Natural killer cell (primary cell): ENCODE measurements around the gene HTR1B. TPM values are rescaled to one million over a fixed set of nuclear protein-coding genes. Genes with fewer than 3 reads are reported as not detected.
A peak's percentile ranks its signal among the peaks of the same experiment; 100 is the strongest.

Experiments
- ATAC-seq, 3 donors: fragments of 150-1000 bp in 2 of 3; fragments of 200-7000 bp in 1 of 3; cut with Tn5 transposase; 1 replicate in 1 of 3; 2 replicates in 2 of 3; pipeline ENCODE4 v1.10.0; 2021; ENCODE audit warnings: mild to moderate bottlenecking in 2 of 3, moderate library complexity in 2 of 3
- DNase-seq, 2 donors: peaks; one replicate each; pipeline versions ENCODE4 v3.0.0 to v3.0.0-alpha.2; 2013 to 2021; ENCODE audit warnings: mixed read lengths in 1 of 2
- H3K27ac ChIP-seq: one replicate; pipeline ENCODE4 v1.5.1; 2013; ENCODE audit warnings: mild to moderate bottlenecking, low read length
- H3K27me3 ChIP-seq: one replicate; pipeline ENCODE4 v1.6.1; 2013; ENCODE audit warnings: low read length; ENCODE audit not compliant: control insufficient read depth, insufficient read depth
- H3K36me3 ChIP-seq: one replicate; pipeline ENCODE4 v1.6.1; 2013; ENCODE audit warnings: low read length; ENCODE audit not compliant: control insufficient read depth, insufficient read depth
- H3K4me1 ChIP-seq: one replicate; pipeline ENCODE4 v1.6.1; 2013; ENCODE audit warnings: low read length; ENCODE audit not compliant: control insufficient read depth, insufficient read depth
- H3K4me3 ChIP-seq: one replicate; pipeline ENCODE4 v1.5.1; 2013; ENCODE audit warnings: low read length
- H3K9me3 ChIP-seq: one replicate; pipeline ENCODE4 v1.6.1; 2013; ENCODE audit warnings: low read length; ENCODE audit not compliant: control insufficient read depth, insufficient read depth
- H3K27ac Mint-ChIP-seq, 2 donors: one replicate each; pipeline ENCODE4 v1.8.0; 2022; ENCODE audit warnings: mild to moderate bottlenecking in 2 of 2, mixed read lengths in 2 of 2, moderate library complexity in 1 of 2
- H3K27me3 Mint-ChIP-seq, 2 donors: one replicate each; pipeline ENCODE4 v1.8.0; 2022; ENCODE audit warnings: low read depth in 2 of 2, mixed read lengths in 2 of 2
- H3K36me3 Mint-ChIP-seq: one replicate; pipeline ENCODE4 v1.8.0; 2022; ENCODE audit warnings: mixed read lengths
- H3K4me1 Mint-ChIP-seq, 2 donors: one replicate each; pipeline ENCODE4 v1.8.0; 2022; ENCODE audit warnings: mixed read lengths in 2 of 2
- H3K4me3 Mint-ChIP-seq: one replicate; pipeline ENCODE4 v1.8.0; 2022; ENCODE audit warnings: mild to moderate bottlenecking, moderate library complexity, mixed read lengths
- H3K9me3 Mint-ChIP-seq, 2 donors: one replicate each; pipeline ENCODE4 v1.8.0; 2022; ENCODE audit warnings: mixed read lengths in 2 of 2
- CTCF ChIP-seq: fragments of 200-600 bp; IDR thresholded peaks from one replicate; pipeline ENCODE4 v1.8.0; 2022; ENCODE audit warnings: antibody characterized with exemption
- WGBS: methylation state at CpG from one replicate; pipeline ENCODE4 v1.1.7; 2013; ENCODE audit warnings: missing lambda C conversion rate; ENCODE audit not compliant: insufficient coverage; 5-methylcytosine and 5-hydroxymethylcytosine counted together
- intact Hi-C: fragments of 100-400 bp; cut with micrococcal nuclease; formaldehyde crosslinking; loops from one replicate; pipeline ENCODE4 v1.14.2; 2022
- total RNA-seq, 4 donors: library from RNA; stranded (reverse); fragments of 120-200 nt in 1 of 4; gene quantifications; one replicate each; pipeline versions ENCODE4 v1.2.3 to v1.2.4, GENCODE V29; 2013 to 2022

HTR1B gene
- total RNA-seq, 3 donors from 2014 or later (not counting 1 experiment from before 2014, with no cell fraction given): 0.48 TPM; not detected in 2

- TF ChIP-seq CTCF: no peak
- no peaks in the 10 kb centered on the region for H3K4me1 ChIP-seq
- 94% methylated on average over 10 of the region's 10 CpGs for WGBS
Observed at GRCh38 chr6:77474973-77475372, 11.7 kb upstream of the HTR1B start.

GRCh38 chr6:77474286-77474956 lies 11.1 kb upstream of the HTR1B start:
- H3K9me3 ChIP-seq: no peaks in the 10 kb centered on the region
- intact Hi-C loops: no loop called here
- Mint-ChIP-seq H3K4me1 (peaks cover 5 to 6% of the 10 kb centered on the region in 2 donors), H3K27me3 (no peaks in the 10 kb centered on the region), H3K27ac (no peak overlapping the region), H3K9me3 (peaks cover 7% of the 10 kb centered on the region in 2 donors), H3K36me3 (no peaks in the 10 kb centered on the region), H3K4me3 (no peak overlapping the region)
- no peaks in the 10 kb centered on the region for H3K4me1 ChIP-seq
- 65% methylated on average over 7 of the region's 7 CpGs for WGBS
- TF ChIP-seq CTCF: no peak
- no peak overlapping the region for H3K27ac ChIP-seq
- no peaks in the 10 kb centered on the region for H3K36me3 ChIP-seq
- H3K27me3 ChIP-seq: no peaks in the 10 kb centered on the region
- no peak for ATAC-seq
- no peak for DNase-seq
- no peak overlapping the region for H3K4me3 ChIP-seq

More at GRCh38 chr6:77474973-77475372, 11.7 kb upstream of the HTR1B start:
- Histone ChIP-seq H3K36me3 (no peaks in the 10 kb centered on the region), H3K9me3 (no peaks in the 10 kb centered on the region), H3K27me3 (no peaks in the 10 kb centered on the region), H3K27ac (no peak overlapping the region), H3K4me3 (no peak overlapping the region)
- Mint-ChIP-seq H3K36me3 (no peaks in the 10 kb centered on the region), H3K27me3 (no peaks in the 10 kb centered on the region), H3K4me3 (no peak overlapping the region), H3K9me3 (peaks cover 7% of the 10 kb centered on the region in 2 donors), H3K27ac (no peak overlapping the region), H3K4me1 (peaks cover 5 to 6% of the 10 kb centered on the region in 2 donors)
- ATAC-seq (peak in 1 of 3 donors; percentile 14), DNase-seq (no peak)
- intact Hi-C loops: no loop called here

GRCh38 chr6:77470983-77471382 lies 7.7 kb upstream of the HTR1B start:
- intact Hi-C loops: no loop called here
- H3K4me3 Mint-ChIP-seq: no peak overlapping the region
- WGBS: 88% methylated on average over 1 of the region's 1 CpG

More at GRCh38 chr6:77470983-77471382, 7.7 kb upstream of the HTR1B start:
- DNase-seq: no peak
- no peak overlapping the region for H3K27ac Mint-ChIP-seq
- Histone ChIP-seq H3K27ac (no peak overlapping the region), H3K9me3 (peaks cover 6% of the 10 kb centered on the region), H3K27me3 (peaks cover 7% of the 10 kb centered on the region), H3K4me3 (no peak overlapping the region), H3K36me3 (no peaks in the 10 kb centered on the region), H3K4me1 (peaks cover 10% of the 10 kb centered on the region)
- peaks cover 12% of the 10 kb centered on the region in 2 donors for H3K4me1 Mint-ChIP-seq
- H3K36me3 Mint-ChIP-seq: peaks cover 3% of the 10 kb centered on the region
- H3K27me3 Mint-ChIP-seq: peaks cover 2 to 4% of the 10 kb centered on the region in 2 donors
- peaks cover 5 to 7% of the 10 kb centered on the region in 2 donors for H3K9me3 Mint-ChIP-seq
- no peak for TF ChIP-seq CTCF
- ATAC-seq: no peak
